Right atrium auricular region (tissue), 2 donors: ENCODE data around the gene OGFOD2. TPM values are rescaled to one million over a fixed set of nuclear protein-coding genes. Genes with fewer than 3 reads are reported as not detected.

Source experiments
- DNase-seq: peaks from one replicate; pipeline ENCODE4 v3.0.0-alpha.2; 2019; ENCODE audit warnings: low spot score
- H3K27ac ChIP-seq, 2 donors: fragments of 200-600 bp; sonication (generic); 1 replicate in 1 of 2; 2 replicates in 1 of 2; pipeline ENCODE4 v1.5.1; 2016 to 2019
- H3K27me3 ChIP-seq, 2 donors: fragments of 200-600 bp; sonication (generic); one replicate each; pipeline versions ENCODE4 v1.5.1 to v1.6.0; 2017 to 2019
- H3K36me3 ChIP-seq: fragments of 200-600 bp; sonication (generic); one replicate; pipeline ENCODE4 v1.5.1; 2016
- H3K4me1 ChIP-seq, 2 donors: fragments of 200-600 bp; sonication (generic); one replicate each; pipeline versions ENCODE4 v1.5.1 to v1.6.0; 2017 to 2019
- H3K4me3 ChIP-seq, 2 donors: fragments of 200-600 bp; sonication (generic); 1 replicate in 1 of 2; 2 replicates in 1 of 2; pipeline ENCODE4 v1.5.1; 2017 to 2019; ENCODE audit warnings: mild to moderate bottlenecking in 1 of 2, moderate library complexity in 1 of 2
- H3K9me3 ChIP-seq, 2 donors: fragments of 200-600 bp; sonication (generic); one replicate each; pipeline ENCODE4 v1.5.1; 2019
- total RNA-seq, 2 donors: library from RNA; depleted of rRNA; stranded (reverse); fragments of >200 nt; gene quantifications; one replicate each; pipeline ENCODE4 v1.1.0, GENCODE V29; 2016
- TF ChIP-seq, protein P1 (sequence below), 2 donors: fragments of 200-600 bp; sonication (generic); IDR thresholded peaks; one replicate each; pipeline ENCODE4 v1.5.1; 2019; ENCODE audit warnings: antibody characterized with exemption in 2 of 2

OGFOD2 gene
- total RNA-seq, 2 donors from 2014 or later, result 4.9 to 6.8 TPM

DNA sequence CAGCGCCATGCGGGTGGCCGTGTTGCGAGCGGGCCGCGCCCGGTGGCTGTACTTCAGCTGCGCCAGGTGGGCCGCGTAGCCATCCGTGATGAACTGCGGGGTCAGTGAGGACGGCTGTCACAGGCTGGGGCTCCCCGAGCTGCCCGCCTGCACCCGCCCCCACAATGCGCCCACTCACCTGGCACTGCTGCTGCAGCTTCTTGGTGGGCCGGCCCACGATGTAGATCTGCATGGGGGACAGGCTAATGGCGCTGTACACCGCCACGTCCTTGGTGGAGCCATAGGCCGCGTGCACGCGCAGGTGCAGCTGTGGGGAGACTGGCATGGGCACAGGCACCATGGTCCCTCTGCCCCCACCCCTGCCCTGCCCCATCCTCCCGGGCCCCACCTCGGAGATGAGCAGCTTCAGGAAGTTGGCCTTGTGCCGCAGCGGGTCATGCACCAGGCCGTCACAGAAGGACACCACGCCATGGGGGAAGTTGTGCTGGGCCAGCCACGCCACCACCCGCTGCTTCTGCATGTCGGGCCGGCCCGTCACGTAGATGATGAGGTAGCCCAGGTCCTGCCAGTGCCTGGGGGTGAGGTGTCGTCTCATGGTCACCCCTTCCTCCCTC is 11.3 kb downstream of the OGFOD2 start:
- Histone ChIP-seq H3K27me3 (no peaks in the 10 kb centered on the region), H3K9me3 (no peaks in the 10 kb centered on the region), H3K4me3 (no peak overlapping the region), H3K36me3 (peaks cover 46% of the 10 kb centered on the region), H3K4me1 (peaks cover 0 to 39% of the 10 kb centered on the region in 2 donors), H3K27ac (no peak overlapping the region)
- no peak for DNase-seq
- TF ChIP-seq, protein P1, sequence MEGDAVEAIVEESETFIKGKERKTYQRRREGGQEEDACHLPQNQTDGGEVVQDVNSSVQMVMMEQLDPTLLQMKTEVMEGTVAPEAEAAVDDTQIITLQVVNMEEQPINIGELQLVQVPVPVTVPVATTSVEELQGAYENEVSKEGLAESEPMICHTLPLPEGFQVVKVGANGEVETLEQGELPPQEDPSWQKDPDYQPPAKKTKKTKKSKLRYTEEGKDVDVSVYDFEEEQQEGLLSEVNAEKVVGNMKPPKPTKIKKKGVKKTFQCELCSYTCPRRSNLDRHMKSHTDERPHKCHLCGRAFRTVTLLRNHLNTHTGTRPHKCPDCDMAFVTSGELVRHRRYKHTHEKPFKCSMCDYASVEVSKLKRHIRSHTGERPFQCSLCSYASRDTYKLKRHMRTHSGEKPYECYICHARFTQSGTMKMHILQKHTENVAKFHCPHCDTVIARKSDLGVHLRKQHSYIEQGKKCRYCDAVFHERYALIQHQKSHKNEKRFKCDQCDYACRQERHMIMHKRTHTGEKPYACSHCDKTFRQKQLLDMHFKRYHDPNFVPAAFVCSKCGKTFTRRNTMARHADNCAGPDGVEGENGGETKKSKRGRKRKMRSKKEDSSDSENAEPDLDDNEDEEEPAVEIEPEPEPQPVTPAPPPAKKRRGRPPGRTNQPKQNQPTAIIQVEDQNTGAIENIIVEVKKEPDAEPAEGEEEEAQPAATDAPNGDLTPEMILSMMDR (IDR thresholded peaks at IDR 0.05), result no peak

DNA sequence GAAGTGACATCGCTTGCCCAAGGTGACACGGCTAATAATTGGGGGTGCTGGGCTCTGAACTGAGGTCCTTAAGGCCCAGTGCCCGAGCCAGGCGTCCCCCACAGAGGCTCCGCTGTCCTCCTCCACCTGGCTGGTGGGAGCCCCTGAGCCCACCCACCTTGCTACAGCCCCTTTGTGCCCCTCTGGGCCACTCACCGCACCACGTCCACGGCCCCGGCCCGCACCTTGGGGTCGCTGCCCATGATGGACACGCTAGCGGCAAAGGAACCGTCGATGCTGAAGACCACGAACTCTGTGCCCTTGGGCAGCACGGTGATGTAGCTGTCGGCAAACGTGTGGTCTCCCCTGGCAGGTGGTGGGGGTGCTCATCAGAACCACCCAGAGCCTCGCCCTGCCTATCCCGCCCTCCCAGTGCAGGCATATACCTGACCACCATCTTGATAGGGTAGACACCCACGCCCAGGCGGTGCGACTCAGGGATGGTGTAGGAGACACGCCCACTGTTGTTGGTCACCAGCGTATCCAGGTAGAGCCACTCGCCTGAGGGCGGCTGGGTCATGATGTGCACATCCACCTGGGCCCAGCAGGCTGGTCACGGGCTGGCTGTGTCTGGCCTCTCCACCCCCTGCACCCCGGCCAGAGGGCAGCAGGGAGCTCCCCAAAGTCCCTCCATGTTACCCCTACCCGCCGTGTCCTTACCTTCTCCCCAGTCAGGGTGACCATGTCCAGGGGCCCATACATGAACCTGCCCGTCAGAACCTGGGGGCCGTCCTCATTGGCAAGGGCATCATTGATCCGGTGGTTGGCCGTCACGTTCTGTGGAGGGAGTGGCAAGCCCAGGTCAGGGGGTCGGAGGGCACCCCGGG is 12.3 kb downstream of the OGFOD2 start:
- Histone ChIP-seq H3K9me3 (no peaks in the 10 kb centered on the region), H3K4me1 (peaks cover 0 to 30% of the 10 kb centered on the region in 2 donors), H3K27ac (no peak overlapping the region), H3K27me3 (no peaks in the 10 kb centered on the region), H3K4me3 (no peak overlapping the region), H3K36me3 (peaks cover 44% of the 10 kb centered on the region)
- no peak for DNase-seq
- TF ChIP-seq, protein P1 (IDR thresholded peaks at IDR 0.05), result no peak

DNA sequence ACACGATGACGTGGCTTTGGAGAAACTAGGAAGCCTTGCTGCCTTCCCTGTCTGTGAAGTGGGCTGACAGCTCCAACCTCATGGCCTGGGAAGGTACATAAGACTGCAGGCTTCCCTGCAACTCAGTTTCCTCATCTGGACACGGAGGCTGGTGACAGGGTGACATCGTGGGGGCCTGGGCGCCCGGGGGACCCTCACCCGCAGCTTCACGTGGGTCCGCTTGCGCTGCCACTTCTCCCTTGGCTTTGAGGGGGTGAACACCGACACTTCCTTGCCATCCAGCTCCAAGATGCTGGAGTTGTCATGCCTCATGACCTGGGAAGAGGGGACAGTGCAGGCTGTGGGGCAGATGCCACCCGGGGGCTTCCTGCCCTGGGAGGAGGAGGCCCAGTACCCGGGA is 13.0 kb downstream of the OGFOD2 start:
- Histone ChIP-seq H3K27me3 (no peaks in the 10 kb centered on the region), H3K9me3 (no peaks in the 10 kb centered on the region), H3K36me3 (peaks cover 37% of the 10 kb centered on the region), H3K27ac (no peak overlapping the region), H3K4me1 (peaks cover 0 to 24% of the 10 kb centered on the region in 2 donors), H3K4me3 (no peak overlapping the region)
- DNase-seq, result no peak
- TF ChIP-seq, protein P1 (IDR thresholded peaks at IDR 0.05), result no peak

DNA sequence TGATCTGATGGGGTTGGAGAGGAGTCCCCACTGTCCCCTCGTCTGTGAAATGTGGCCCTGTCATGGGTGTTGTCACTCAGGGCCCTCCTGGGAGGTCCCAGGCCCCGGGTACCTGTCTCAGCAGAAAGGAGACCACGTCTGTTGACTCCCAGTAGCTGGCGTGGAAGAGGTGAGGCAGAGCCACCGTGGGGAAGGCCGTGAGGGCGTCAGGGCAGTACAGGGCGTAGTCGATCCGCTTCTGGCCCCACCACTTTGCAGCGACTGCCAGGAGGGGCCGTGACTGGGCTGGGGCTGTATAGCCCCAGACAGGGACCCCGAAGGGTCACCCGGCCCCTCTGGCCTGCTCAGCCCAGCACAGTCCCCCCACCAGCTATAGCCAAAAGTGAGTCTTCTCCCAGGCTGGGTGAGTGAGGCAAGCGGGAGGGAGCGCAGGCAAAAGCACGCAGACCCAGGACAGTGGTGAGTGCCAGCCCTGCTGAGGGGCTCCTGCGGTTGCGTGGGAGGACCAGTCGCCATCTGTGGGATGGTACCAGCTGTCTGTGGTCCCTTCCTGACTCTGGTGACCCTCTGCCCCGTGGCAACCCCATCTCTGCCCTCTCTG is 13.7 kb downstream of the OGFOD2 start:
- TF ChIP-seq, protein P1 (IDR thresholded peaks at IDR 0.05), result no peak
- H3K27me3 ChIP-seq, result no peaks in the 10 kb centered on the region
- DNase-seq, result no peak
- H3K4me3 ChIP-seq, result no peak overlapping the region
- H3K9me3 ChIP-seq, result no peaks in the 10 kb centered on the region
- peaks cover 0 to 17% of the 10 kb centered on the region in 2 donors for H3K4me1 ChIP-seq
- no peak overlapping the region for H3K27ac ChIP-seq
- peaks cover 32% of the 10 kb centered on the region for H3K36me3 ChIP-seq

DNA sequence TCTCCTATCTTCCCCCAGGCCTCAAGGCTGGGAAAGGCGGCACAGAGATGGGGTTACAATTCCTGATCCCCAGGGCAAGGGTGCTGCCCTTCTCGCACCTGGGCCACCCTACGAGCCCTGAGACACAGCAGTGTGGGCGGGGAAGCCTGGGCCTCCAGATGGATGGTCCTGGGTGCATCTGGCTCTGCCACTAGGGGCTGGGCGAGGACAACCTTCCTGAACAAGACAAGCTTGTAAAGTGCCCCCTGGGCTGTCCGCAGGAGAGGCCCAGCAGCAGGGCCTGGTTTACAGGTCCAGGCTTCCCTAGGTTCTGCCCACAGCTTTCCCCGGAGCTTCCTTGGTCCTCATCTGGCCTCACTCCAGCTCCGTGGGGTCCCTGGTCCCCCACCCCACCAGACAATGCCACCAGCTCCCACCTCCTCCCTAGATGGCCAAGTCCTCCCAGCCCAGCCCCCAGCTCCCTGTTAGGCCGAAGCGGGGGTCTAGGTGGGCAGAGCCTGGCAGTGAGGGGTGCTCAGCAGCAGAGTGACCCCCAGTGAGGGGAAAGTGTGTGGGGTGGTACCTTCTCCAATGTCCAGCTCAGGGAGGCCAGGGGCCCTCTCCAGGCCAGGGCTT is 14.3 kb downstream of the OGFOD2 start:
- H3K27me3 ChIP-seq, result no peaks in the 10 kb centered on the region
- no peaks in the 10 kb centered on the region for H3K9me3 ChIP-seq
- H3K36me3 ChIP-seq, result peaks cover 32% of the 10 kb centered on the region
- no peak overlapping the region for H3K27ac ChIP-seq
- no peak overlapping the region for H3K4me3 ChIP-seq
- TF ChIP-seq, protein P1 (IDR thresholded peaks at IDR 0.05), result no peak
- peaks cover 0 to 11% of the 10 kb centered on the region in 2 donors for H3K4me1 ChIP-seq
- DNase-seq, result no peak
